ENCODE measurements around the gene DHX38. TPM values are rescaled to one million over a fixed set of nuclear protein-coding genes. Genes with fewer than 3 reads are reported as not detected.

The DHX38 gene
- total and polyA plus RNA-seq, 2 of the 13 experiments (the other 11 are each of a cell fraction or from before 2014, with no cell fraction given) = 54.4 to 85.9 TPM

GRCh38 chr16:72124761-72125634 lies 31.4 kb downstream of the DHX38 start (continued):
- no peak for TF ChIP-seq AHDC1 (CRISPR knock-in tag; IDR thresholded peaks at IDR 0.05; ENCODE audit: borderline replicate concordance)

GRCh38 chr16:72125635-72126428 lies 32.2 kb downstream of the DHX38 start:
- peak overlapping the region; percentile 32 for H3K4me2 ChIP-seq (ENCODE audit: low read depth, low read length)
- no peaks in the 10 kb centered on the region for H4K20me1 ChIP-seq (ENCODE audit: insufficient read depth, low read length)
- DNase-seq (ENCODE audit: low spot score) = no peak
- ATAC-seq = no peak
- no peaks in the 10 kb centered on the region for H3K27me3 ChIP-seq (ENCODE audit: control insufficient read depth in 1 of 2, insufficient read depth in 2 of 2, low read length in 2 of 2)
- H3K9me3 ChIP-seq (ENCODE audit: low read length) = no peaks in the 10 kb centered on the region
- peak overlapping the region; percentile 53 for H3K27ac ChIP-seq (ENCODE audit: extremely low read length, insufficient read depth, low read length)
- no TSS peak for BruUV-seq (replicated peaks)
- POLR2A ChIA-PET = no interaction called here
- no peak overlapping the region for H3K9ac ChIP-seq (ENCODE audit: insufficient read depth, low read depth, low read length)
- no peak overlapping the region for H3K4me3 ChIP-seq (replicated peaks in 1 of 3; ENCODE audit: insufficient read depth in 1 of 3, low read depth in 2 of 3, low read length in 3 of 3)
- in situ Hi-C loops (cut with HindIII; ENCODE audit: extremely low pct_ligation_motif_present, low pct_unique_long_range_greater_than_20kb) (loop anchor here (5.0 kb wide), 1 partner anchor 341 kb away; no protein-coding TSS in a partner anchor), intact Hi-C loops (cut with micrococcal nuclease; ENCODE audit: unreplicated experiment) (loop anchor here (1.0 kb wide), 3 partner anchors 24 to 341 kb away; no protein-coding TSS in a partner anchor)
- no peaks in the 10 kb centered on the region; a peak in 2 of 5 replicates for H3K36me3 ChIP-seq (replicated peaks in 1 of 2; ENCODE audit: control insufficient read depth in 1 of 2, insufficient read depth in 2 of 2, low read length in 2 of 2)
- no peak for FAIRE-seq
- 91% methylated on average over 9 of the region's 9 CpGs for WGBS (ENCODE audit: low lambda C conversion rate)
- H2AFZ ChIP-seq (ENCODE audit: low read length) = no peak overlapping the region
- peaks cover 26% of the 10 kb centered on the region for H3K4me1 ChIP-seq (ENCODE audit: insufficient read depth, low read length)
- CTCF ChIA-PET (ENCODE audit: low intra/inter-chr PET ratio, low total read pairs) = interaction anchor here (2.3 kb wide), 1 partner anchor 24 kb away, joined by 27 read pairs; no protein-coding TSS in a partner anchor
- no peaks in the 10 kb centered on the region for H3K79me2 ChIP-seq (ENCODE audit: insufficient read depth, low read length)
- TF ChIP-seq MLX (CRISPR knock-in tag; IDR thresholded peaks at IDR 0.05) = no peak
- no peak for TF ChIP-seq ZFAT (CRISPR knock-in tag; conservative IDR thresholded peaks at IDR 0.05)
- TF ChIP-seq ZNF383 (CRISPR knock-in tag; IDR thresholded peaks at IDR 0.05; ENCODE audit: borderline replicate concordance) = no peak
- 0 out of 2 replicates have a peak, but pooled peaks have one; percentile 1 for TF ChIP-seq AKAP8 (CRISPR knock-in tag; IDR thresholded peaks at IDR 0.05)
- TF ChIP-seq SPEN (CRISPR knock-in tag; IDR thresholded peaks at IDR 0.05; ENCODE audit: low read depth) = peak; percentile 6; the same call in 1 of the 2 replicates
- TF ChIP-seq ZFP91 (CRISPR knock-in tag; IDR thresholded peaks at IDR 0.05; ENCODE audit: borderline replicate concordance) = 0 out of 2 replicates have a peak, but pooled peaks have one; percentile 6
- peak; percentile 43; the same call in 1 of the 2 replicates for TF ChIP-seq SP4 (CRISPR knock-in tag; IDR thresholded peaks at IDR 0.05)
- no peak for TF ChIP-seq DRAP1 (CRISPR knock-in tag; IDR thresholded peaks at IDR 0.05)
- TF ChIP-seq PAF1 (CRISPR knock-in tag; IDR thresholded peaks at IDR 0.05) = no peak
- TF ChIP-seq ZNF501 (CRISPR knock-in tag; IDR thresholded peaks at IDR 0.05) = peak; percentile 13; the same call in 1 of the 2 replicates
